CD8-positive, alpha-beta memory T cell (primary cell): ENCODE measurements around the gene ANO2. TPM values are rescaled to one million over a fixed set of nuclear protein-coding genes. Genes with fewer than 3 reads are reported as not detected.

ENCODE experiments used
- CTCF ChIA-PET: fragments of 350-600 bp; sonication (Branson Sonifier 250); formaldehyde crosslinking; loops from one replicate; lab custom pipeline; 2021; ENCODE audit warnings: antibody characterized with exemption; lab: Charles Lee
- POLR2A ChIA-PET: fragments of 350-600 bp; sonication (Branson Sonifier 250); formaldehyde crosslinking; loops from one replicate; lab custom pipeline; 2021; ENCODE audit warnings: antibody characterized with exemption; lab: Charles Lee
- DNase-seq, 5 donors: peaks; one replicate each; pipeline versions ENCODE4 v3.0.0 to v3.0.0-alpha.2; 2020 to 2022; ENCODE audit warnings: mixed read lengths in 1 of 5
- H3K27ac ChIP-seq: one replicate; pipeline ENCODE4 v1.7.0; 2013; ENCODE audit warnings: low read depth, mild to moderate bottlenecking, low read length, moderate library complexity
- H3K27me3 ChIP-seq: 2 replicates; pipeline ENCODE4 v1.7.0; 2013; ENCODE audit warnings: low read length, mild to moderate bottlenecking; ENCODE audit not compliant: insufficient read depth, poor library complexity, severe bottlenecking
- H3K36me3 ChIP-seq: 2 replicates; pipeline ENCODE4 v1.7.0; 2013; ENCODE audit warnings: mild to moderate bottlenecking, low read length, moderate library complexity; ENCODE audit not compliant: insufficient read depth
- H3K4me1 ChIP-seq: 2 replicates; pipeline ENCODE4 v1.7.0; 2013; ENCODE audit warnings: mild to moderate bottlenecking, low read length, moderate library complexity; ENCODE audit not compliant: insufficient read depth
- H3K4me3 ChIP-seq: 2 replicates; pipeline ENCODE4 v1.7.0; 2013; ENCODE audit warnings: mild to moderate bottlenecking, low read length
- H3K9me3 ChIP-seq: 2 replicates; pipeline ENCODE4 v1.7.0; 2013; ENCODE audit warnings: mild to moderate bottlenecking, low read length
- H3K27ac Mint-ChIP-seq, 8 donors: one replicate each; pipeline ENCODE4 v1.8.0; 2020 to 2021; ENCODE audit warnings: mixed read lengths in 8 of 8, mild to moderate bottlenecking in 6 of 8, inconsistent platforms in 3 of 8, moderate library complexity in 3 of 8
- H3K27me3 Mint-ChIP-seq, 2 donors: one replicate each; pipeline ENCODE4 v1.8.0; 2020 to 2021; ENCODE audit warnings: mixed read lengths in 2 of 2, mild to moderate bottlenecking in 1 of 2, moderate library complexity in 1 of 2
- H3K36me3 Mint-ChIP-seq, 3 donors: one replicate each; pipeline ENCODE4 v1.8.0; 2020 to 2021; ENCODE audit warnings: mixed read lengths in 3 of 3, inconsistent platforms in 1 of 3, mild to moderate bottlenecking in 1 of 3
- H3K4me1 Mint-ChIP-seq, 3 donors: one replicate each; pipeline ENCODE4 v1.8.0; 2020 to 2021; ENCODE audit warnings: mixed read lengths in 3 of 3, inconsistent platforms in 1 of 3, mild to moderate bottlenecking in 1 of 3
- H3K4me3 Mint-ChIP-seq, 7 donors: one replicate each; pipeline ENCODE4 v1.8.0; 2020 to 2021; ENCODE audit warnings: mixed read lengths in 7 of 7, mild to moderate bottlenecking in 6 of 7, moderate library complexity in 4 of 7, inconsistent platforms in 2 of 7
- H3K9me3 Mint-ChIP-seq, 5 donors: one replicate each; pipeline ENCODE4 v1.8.0; 2020 to 2022; ENCODE audit warnings: mixed read lengths in 5 of 5, mild to moderate bottlenecking in 3 of 5, moderate library complexity in 2 of 5, inconsistent platforms in 1 of 5
- polyA plus RNA-seq: library from polyadenylated mRNA; unstranded; fragments of 300-500 nt; fragmentation: Illumina TruSeq; gene quantifications from one replicate; pipeline ENCODE4 v1.2.3, GENCODE V29; 2021
- total RNA-seq, 2 experiments: library from RNA; stranded (reverse); gene quantifications; one replicate each; pipeline ENCODE4 v1.2.3, GENCODE V29; 2021

ANO2 gene
- total and polyA plus RNA-seq, 3 experiments from 2014 or later, result not detected

- Mint-ChIP-seq H3K4me3 (no peak overlapping the region), H3K27ac (no peak overlapping the region), H3K9me3 (peaks cover 0 to 2% (median 0%) of the 10 kb centered on the region in 5 donors), H3K4me1 (no peaks in the 10 kb centered on the region), H3K27me3 (peaks cover 8 to 18% of the 10 kb centered on the region in 2 donors), H3K36me3 (no peaks in the 10 kb centered on the region)
- no peak overlapping the region for H3K4me3 ChIP-seq
- H3K27me3 ChIP-seq, result no peaks in the 10 kb centered on the region
- ChIA-PET POLR2A (no interaction called here), CTCF (no interaction called here)
- no peak for DNase-seq
- no peak overlapping the region for H3K27ac ChIP-seq
- no peaks in the 10 kb centered on the region for H3K9me3 ChIP-seq
- no peaks in the 10 kb centered on the region for H3K4me1 ChIP-seq
- no peaks in the 10 kb centered on the region for H3K36me3 ChIP-seq
Observed at GRCh38 chr12:5620896-5621295, 324.2 kb downstream of the ANO2 start.

- H3K4me1 Mint-ChIP-seq, result no peaks in the 10 kb centered on the region
- ChIA-PET POLR2A (no interaction called here), CTCF (no interaction called here)
Observed at GRCh38 chr12:5619628-5620027, 325.4 kb downstream of the ANO2 start.

GRCh38 chr12:5616854-5617253 is 328.2 kb downstream of the ANO2 start:
- Mint-ChIP-seq H3K4me3 (no peak overlapping the region), H3K4me1 (no peaks in the 10 kb centered on the region)
- POLR2A ChIA-PET, result no interaction called here

More at GRCh38 chr12:5619628-5620027, 325.4 kb downstream of the ANO2 start:
- no peaks in the 10 kb centered on the region for H3K4me1 ChIP-seq
- Mint-ChIP-seq H3K27me3 (peaks cover 5 to 18% of the 10 kb centered on the region in 2 donors), H3K36me3 (no peaks in the 10 kb centered on the region), H3K9me3 (peaks cover 0 to 2% (median 0%) of the 10 kb centered on the region in 5 donors), H3K4me3 (no peak overlapping the region), H3K27ac (no peak overlapping the region)
- H3K27me3 ChIP-seq, result no peaks in the 10 kb centered on the region
- no peak for DNase-seq
- no peak overlapping the region for H3K4me3 ChIP-seq
- H3K36me3 ChIP-seq, result no peaks in the 10 kb centered on the region
- H3K9me3 ChIP-seq, result no peaks in the 10 kb centered on the region
- no peak overlapping the region for H3K27ac ChIP-seq

GRCh38 chr12:5615760-5616159 is 329.3 kb downstream of the ANO2 start:
- Mint-ChIP-seq H3K27me3 (peaks cover 0 to 11% of the 10 kb centered on the region in 2 donors), H3K36me3 (no peaks in the 10 kb centered on the region), H3K4me3 (no peak overlapping the region), H3K4me1 (no peaks in the 10 kb centered on the region), H3K27ac (no peak overlapping the region), H3K9me3 (no peaks in the 10 kb centered on the region)
- H3K4me3 ChIP-seq, result no peak overlapping the region
- H3K27ac ChIP-seq, result no peak overlapping the region
- no peaks in the 10 kb centered on the region for H3K27me3 ChIP-seq
- no peaks in the 10 kb centered on the region for H3K4me1 ChIP-seq
- no peaks in the 10 kb centered on the region for H3K9me3 ChIP-seq
- CTCF ChIA-PET, result no interaction called here
- POLR2A ChIA-PET, result no interaction called here
- no peak for DNase-seq
- no peaks in the 10 kb centered on the region for H3K36me3 ChIP-seq

More at GRCh38 chr12:5616854-5617253, 328.2 kb downstream of the ANO2 start:
- H3K27me3 ChIP-seq, result no peaks in the 10 kb centered on the region
- no peak for DNase-seq
- Mint-ChIP-seq H3K36me3 (no peaks in the 10 kb centered on the region), H3K27me3 (peaks cover 5 to 18% of the 10 kb centered on the region in 2 donors), H3K27ac (no peak overlapping the region), H3K9me3 (no peaks in the 10 kb centered on the region)
- CTCF ChIA-PET, result no interaction called here
- no peak overlapping the region for H3K27ac ChIP-seq
- H3K4me1 ChIP-seq, result no peaks in the 10 kb centered on the region
- no peaks in the 10 kb centered on the region for H3K36me3 ChIP-seq
- no peak overlapping the region for H3K4me3 ChIP-seq
- no peaks in the 10 kb centered on the region for H3K9me3 ChIP-seq

GRCh38 chr12:5614256-5614655 is 330.8 kb downstream of the ANO2 start:
- H3K27me3 Mint-ChIP-seq, result peaks cover 0 to 4% of the 10 kb centered on the region in 2 donors
- CTCF ChIA-PET, result no interaction called here
- Histone ChIP-seq H3K9me3 (no peaks in the 10 kb centered on the region), H3K27ac (no peak overlapping the region), H3K27me3 (no peaks in the 10 kb centered on the region), H3K4me3 (no peak overlapping the region), H3K4me1 (no peaks in the 10 kb centered on the region), H3K36me3 (no peaks in the 10 kb centered on the region)
- H3K4me3 Mint-ChIP-seq, result no peak overlapping the region
- no peaks in the 10 kb centered on the region for H3K4me1 Mint-ChIP-seq
- no peak for DNase-seq
- POLR2A ChIA-PET, result no interaction called here
- H3K36me3 Mint-ChIP-seq, result no peaks in the 10 kb centered on the region
- H3K9me3 Mint-ChIP-seq, result no peaks in the 10 kb centered on the region
- H3K27ac Mint-ChIP-seq, result no peak overlapping the region

- ChIA-PET POLR2A (no interaction called here), CTCF (no interaction called here)
- H3K27ac Mint-ChIP-seq, result no peak overlapping the region
Observed at GRCh38 chr12:5612556-5613410, 332.3 kb downstream of the ANO2 start.

GRCh38 chr12:5611162-5611561 is 333.9 kb downstream of the ANO2 start:
- CTCF ChIA-PET, result no interaction called here
- no peaks in the 10 kb centered on the region for H3K9me3 ChIP-seq
- Mint-ChIP-seq H3K27ac (no peak overlapping the region), H3K27me3 (no peaks in the 10 kb centered on the region), H3K4me3 (no peak overlapping the region), H3K9me3 (no peaks in the 10 kb centered on the region), H3K4me1 (no peaks in the 10 kb centered on the region), H3K36me3 (no peaks in the 10 kb centered on the region)
- H3K4me1 ChIP-seq, result no peaks in the 10 kb centered on the region
- no peak overlapping the region for H3K27ac ChIP-seq
- no peaks in the 10 kb centered on the region for H3K36me3 ChIP-seq
- no peak for DNase-seq
- POLR2A ChIA-PET, result no interaction called here
- H3K4me3 ChIP-seq, result no peak overlapping the region
- no peaks in the 10 kb centered on the region for H3K27me3 ChIP-seq

More at GRCh38 chr12:5612556-5613410, 332.3 kb downstream of the ANO2 start:
- no peaks in the 10 kb centered on the region for H3K4me1 Mint-ChIP-seq
- no peak overlapping the region for H3K4me3 Mint-ChIP-seq
- no peak for DNase-seq
- H3K36me3 Mint-ChIP-seq, result no peaks in the 10 kb centered on the region
- Histone ChIP-seq H3K27ac (no peak overlapping the region), H3K4me3 (no peak overlapping the region), H3K27me3 (no peaks in the 10 kb centered on the region), H3K4me1 (no peaks in the 10 kb centered on the region), H3K36me3 (no peaks in the 10 kb centered on the region), H3K9me3 (no peaks in the 10 kb centered on the region)
- H3K9me3 Mint-ChIP-seq, result no peaks in the 10 kb centered on the region
- H3K27me3 Mint-ChIP-seq, result no peaks in the 10 kb centered on the region

- Histone ChIP-seq H3K36me3 (no peaks in the 10 kb centered on the region), H3K27me3 (no peaks in the 10 kb centered on the region), H3K4me1 (no peaks in the 10 kb centered on the region), H3K27ac (no peak overlapping the region), H3K9me3 (no peaks in the 10 kb centered on the region), H3K4me3 (no peak overlapping the region)
- no peak overlapping the region for H3K4me3 Mint-ChIP-seq
- ChIA-PET CTCF (no interaction called here), POLR2A (no interaction called here)
- no peak overlapping the region for H3K27ac Mint-ChIP-seq
- no peaks in the 10 kb centered on the region for H3K36me3 Mint-ChIP-seq
- no peak for DNase-seq
- peaks cover 0 to 4% (median 2%) of the 10 kb centered on the region in 5 donors for H3K9me3 Mint-ChIP-seq
- H3K27me3 Mint-ChIP-seq, result peaks cover 11% of the 10 kb centered on the region in 2 donors
- H3K4me1 Mint-ChIP-seq, result no peaks in the 10 kb centered on the region
Observed at GRCh38 chr12:5599378-5599777, 345.7 kb downstream of the ANO2 start.
